HepG2 (cell line): ENCODE data around the gene MATK. TPM values are rescaled to one million over a fixed set of nuclear protein-coding genes. Genes with fewer than 3 reads are reported as not detected.
A peak's percentile ranks its signal among the peaks of the same experiment; 100 is the strongest.

Experiments
- AKAP8 ChIP-seq: sonication (generic); formaldehyde crosslinking; IDR thresholded peaks from 2 replicates; pipeline ENCODE4 v1.5.1; 2020; ENCODE audit warnings: mild to moderate bottlenecking, missing genetic modification reagents
- CBFB ChIP-seq: sonication (generic); formaldehyde crosslinking; IDR thresholded peaks from 2 replicates; pipeline ENCODE4 v1.4.0; 2020; ENCODE audit warnings: missing genetic modification reagents
- GTF2F1 ChIP-seq: fragments of 150-350 bp; IDR thresholded peaks from 2 replicates; pipeline ENCODE4 v1.6.1; 2014; ENCODE audit warnings: low read length
- ISL2 ChIP-seq: sonication (generic); formaldehyde crosslinking; IDR thresholded peaks from 2 replicates; pipeline ENCODE4 v1.5.0; 2020; ENCODE audit warnings: missing genetic modification reagents
- KDM1A ChIP-seq: IDR thresholded peaks from 2 replicates; pipeline ENCODE4 v1.6.1; 2016; ENCODE audit warnings: missing compliant biosample characterization
- KLF11 ChIP-seq: IDR thresholded peaks from 2 replicates; pipeline ENCODE4 v1.6.1; 2016; ENCODE audit warnings: missing compliant biosample characterization
- MXD3 ChIP-seq: IDR thresholded peaks from 2 replicates; pipeline ENCODE4 v1.6.1; 2016; ENCODE audit warnings: mild to moderate bottlenecking, missing biosample characterization, missing genetic modification reagents
- POLR2AphosphoS5 ChIP-seq: IDR thresholded peaks from 2 replicates; pipeline ENCODE4 v1.6.1; 2012; ENCODE audit warnings: low read depth, low read length
- PRMT3 ChIP-seq: sonication (generic); formaldehyde crosslinking; IDR thresholded peaks from 2 replicates; pipeline ENCODE4 v1.8.1; 2022; ENCODE audit warnings: low read depth, mild to moderate bottlenecking, moderate library complexity, missing genetic modification reagents, borderline replicate concordance
- SMAD3 ChIP-seq: sonication (generic); formaldehyde crosslinking; IDR thresholded peaks from 2 replicates; pipeline ENCODE4 v1.4.0; 2020; ENCODE audit warnings: missing genetic modification reagents
- SP5 ChIP-seq: IDR thresholded peaks from 2 replicates; pipeline ENCODE4 v1.6.1; 2016; ENCODE audit warnings: low read depth, borderline replicate concordance
- SRY ChIP-seq: sonication (generic); formaldehyde crosslinking; IDR thresholded peaks from 2 replicates; pipeline ENCODE4 v1.8.0; 2022; ENCODE audit warnings: mild to moderate bottlenecking, missing genetic modification reagents
- TRAFD1 ChIP-seq: sonication (generic); formaldehyde crosslinking; IDR thresholded peaks from 2 replicates; pipeline ENCODE4 v1.5.1; 2020; ENCODE audit warnings: missing genetic modification reagents, mild to moderate bottlenecking, borderline replicate concordance
- ZBTB3 ChIP-seq: sonication (generic); formaldehyde crosslinking; IDR thresholded peaks from 2 replicates; pipeline ENCODE4 v1.4.0; 2020; ENCODE audit warnings: low read depth, mild to moderate bottlenecking, moderate library complexity, missing genetic modification reagents, borderline replicate concordance
- ZMAT5 ChIP-seq: sonication (generic); formaldehyde crosslinking; IDR thresholded peaks from 2 replicates; pipeline ENCODE4 v1.5.0; 2020; ENCODE audit warnings: mild to moderate bottlenecking, low read depth, missing genetic modification reagents, borderline replicate concordance
- ZNF460 ChIP-seq: sonication (generic); formaldehyde crosslinking; IDR thresholded peaks from 2 replicates; pipeline ENCODE4 v1.5.1; 2020; ENCODE audit warnings: missing genetic modification reagents, mild to moderate bottlenecking, borderline replicate concordance
- ZNF607 ChIP-seq: sonication (generic); formaldehyde crosslinking; IDR thresholded peaks from 2 replicates; pipeline ENCODE4 v1.5.1; 2020; ENCODE audit warnings: missing genetic modification reagents, mild to moderate bottlenecking, borderline replicate concordance
- ZNF777 ChIP-seq: sonication (generic); formaldehyde crosslinking; IDR thresholded peaks from 2 replicates; pipeline ENCODE4 v1.4.0; 2020; ENCODE audit warnings: missing genetic modification reagents
- polyA plus RNA-seq, 8 experiments: library from polyadenylated mRNA; depleted of rRNA in 3 of 8; stranded (reverse) in 7 of 8; unstranded in 1 of 8; fragments of >200 nt; fragmentation: Illumina TruSeq in 4 of 8; extraction: Trizol in 4 of 8; gene quantifications; 2 replicates each; pipeline versions ENCODE4 v1.2.1 to v1.2.3, GENCODE V29; 2011 to 2016; ENCODE audit warnings: low read depth in 4 of 8, missing spikeins in 1 of 8, mixed read lengths in 1 of 8; ENCODE audit not compliant: insufficient read depth in 1 of 8
- total RNA-seq, 5 experiments: library from RNA; depleted of rRNA; stranded (reverse); fragments of >200 nt; fragmentation: Illumina TruSeq; extraction: Trizol; gene quantifications; 2 replicates each; pipeline ENCODE4 v1.2.3, GENCODE V29; 2016; ENCODE audit warnings: low read depth in 1 of 5

MATK gene
- total and polyA plus RNA-seq, 2 of the 13 experiments (the other 11 are each of a cell fraction or from before 2014, with no cell fraction given) = 0.09 TPM; not detected in 1

- TF ChIP-seq SP5 = no peak; the same call in 1 of the 2 replicates
- TF ChIP-seq ZNF777 (CRISPR knock-in tag) = no peak
- peak; percentile 91 for TF ChIP-seq POLR2AphosphoS5
- no peak for TF ChIP-seq ZMAT5 (CRISPR knock-in tag)
- peak; percentile 77; the same call in 1 of the 2 replicates for TF ChIP-seq SRY (CRISPR knock-in tag)
- TF ChIP-seq ZNF607 (CRISPR knock-in tag) = peak; percentile 85
- no peak for TF ChIP-seq ZNF460 (CRISPR knock-in tag)
- peak; percentile 82; the same call in 1 of the 2 replicates for TF ChIP-seq GTF2F1
- TF ChIP-seq AKAP8 (CRISPR knock-in tag) = no peak
- TF ChIP-seq ISL2 = no peak
- no peak; the same call in 1 of the 2 replicates for TF ChIP-seq KLF11 (CRISPR knock-in tag)
- TF ChIP-seq KDM1A = no peak
- no peak for TF ChIP-seq TRAFD1 (CRISPR knock-in tag)
- TF ChIP-seq MXD3 (CRISPR knock-in tag) = peak; percentile 53; the same call in 1 of the 2 replicates
- TF ChIP-seq CBFB (CRISPR knock-in tag) = no peak
- TF ChIP-seq PRMT3 = no peak
- TF ChIP-seq ZBTB3 (CRISPR knock-in tag) = no peak
- TF ChIP-seq SMAD3 = peak; percentile 63; the same call in 1 of the 2 replicates
Measured at GRCh38 chr19:3762501-3763459, 23.4 kb downstream of the MATK start, which contains the start of gene MRPL54 (continued).
